ENCODE data around the gene CDC5L. TPM values are rescaled to one million over a fixed set of nuclear protein-coding genes. Genes with fewer than 3 reads are reported as not detected.

CDC5L gene
- total and polyA plus RNA-seq, 11 donors = 5.8 to 24.8 (median 18.5) TPM

- DNase-seq (no peak), ATAC-seq (peak in 1 of 4 donors; percentile 60)
- 76 to 78% (median 77%) methylated on average over 13 of the region's 13 CpGs for WGBS, 4 donors
- H3K4me1 ChIP-seq = peaks cover 0 to 9% (median 0%) of the 10 kb centered on the region in 12 donors
- intact Hi-C loops (cut with DNase I) = no loop called here
- H3K27me3 ChIP-seq = no peaks in the 10 kb centered on the region
- no peaks in the 10 kb centered on the region for H3K36me3 ChIP-seq
- H3K4me3 ChIP-seq = no peak overlapping the region
- no peaks in the 10 kb centered on the region for H3K9me3 ChIP-seq
- TF ChIP-seq POLR2A (IDR thresholded peaks at IDR 0.05) (no peak), CTCF (IDR thresholded peaks at IDR 0.05) (no peak)
- H3K27ac ChIP-seq = no peak overlapping the region
Measured at GRCh38 chr6:44464527-44465310, 77.2 kb downstream of the CDC5L start.

GRCh38 chr6:44466955-44467354 lies 79.4 kb downstream of the CDC5L start:
- H3K4me1 ChIP-seq = peaks cover 0 to 19% (median 4%) of the 10 kb centered on the region in 12 donors
- H3K27me3 ChIP-seq = no peaks in the 10 kb centered on the region
- ATAC-seq (no peak), DNase-seq (no peak)
- intact Hi-C loops (cut with DNase I) = no loop called here
- no peaks in the 10 kb centered on the region for H3K9me3 ChIP-seq
- WGBS, 4 donors = 90 to 95% (median 92%) methylated on average over 3 of the region's 3 CpGs
- H3K36me3 ChIP-seq = no peaks in the 10 kb centered on the region
- no peak overlapping the region for H3K27ac ChIP-seq
- TF ChIP-seq CTCF (IDR thresholded peaks at IDR 0.05) (no peak), POLR2A (IDR thresholded peaks at IDR 0.05) (no peak)
- H3K4me3 ChIP-seq = no peak overlapping the region

- 76 to 82% (median 80%) methylated on average over 6 of the region's 6 CpGs for WGBS, 4 donors
- TF ChIP-seq CTCF (IDR thresholded peaks at IDR 0.05) (no peak), POLR2A (IDR thresholded peaks at IDR 0.05) (no peak)
- Histone ChIP-seq H3K4me1 (peaks cover 0 to 22% (median 4%) of the 10 kb centered on the region in 12 donors), H3K9me3 (no peaks in the 10 kb centered on the region), H3K27ac (no peak overlapping the region), H3K4me3 (no peak overlapping the region), H3K36me3 (no peaks in the 10 kb centered on the region), H3K27me3 (no peaks in the 10 kb centered on the region)
- ATAC-seq (no peak), DNase-seq (no peak)
- intact Hi-C loops (cut with DNase I) = no loop called here
Measured at GRCh38 chr6:44468835-44469234, 81.3 kb downstream of the CDC5L start.

- no peak for ATAC-seq
- H3K27me3 ChIP-seq = no peaks in the 10 kb centered on the region
- peak in 2 of 12 donors; percentile 2 to 28 for TF ChIP-seq CTCF (IDR thresholded peaks at IDR 0.05)
- TF ChIP-seq POLR2A (IDR thresholded peaks at IDR 0.05) = no peak
- 73 to 84% (median 80%) methylated on average over 5 to 7 of the region's 7 CpGs for WGBS, 4 donors
- no peak overlapping the region for H3K27ac ChIP-seq
- peaks cover 0 to 13% (median 3%) of the 10 kb centered on the region in 12 donors for H3K4me1 ChIP-seq
- no peak overlapping the region for H3K4me3 ChIP-seq
- H3K9me3 ChIP-seq = no peaks in the 10 kb centered on the region
- intact Hi-C loops (cut with DNase I) = loop anchor here in 7 of 10 donors (5.0 to 10.0 kb wide), 6 partner anchors 125 to 1455 kb away; no protein-coding TSS in a partner anchor
- no peaks in the 10 kb centered on the region for H3K36me3 ChIP-seq
- DNase-seq = no peak
Measured at GRCh38 chr6:44470115-44470464, 82.6 kb downstream of the CDC5L start.

All from heart left ventricle (tissue), 16 donors.